ENCODE measurements around the gene CITED4.

- no peak for TF ChIP-seq TARDBP (IDR thresholded peaks at IDR 0.05)
- TF ChIP-seq SP1 (IDR thresholded peaks at IDR 0.05), result no peak
- no peak for TF ChIP-seq CTBP1 (IDR thresholded peaks at IDR 0.05; ENCODE audit: borderline replicate concordance)
- no peak for TF ChIP-seq PKNOX1 (IDR thresholded peaks at IDR 0.05)
These were observed 31.8 kb upstream of the CITED4 start for GRCh38 chr1:40893946-40894345.

Measured in HEK293T (cell line).